ENCODE measurements around the gene HIVEP2. TPM values are rescaled to one million over a fixed set of nuclear protein-coding genes. Genes with fewer than 3 reads are reported as not detected.

Gene HIVEP2
- total RNA-seq, 2 donors from 2014 or later: 1.7 to 2.4 TPM

GRCh38 chr6:142934106-142934505 lies 10.9 kb downstream of the HIVEP2 start:
- H3K36me3 ChIP-seq (ENCODE audit: control insufficient read depth, insufficient read depth, low read length): no peaks in the 10 kb centered on the region
- peaks cover 7% of the 10 kb centered on the region for H3K27me3 Mint-ChIP-seq (ENCODE audit: insufficient read depth)
- H3K9me3 ChIP-seq (ENCODE audit: control insufficient read depth, low read length): no peaks in the 10 kb centered on the region
- no peak overlapping the region for H3K27ac ChIP-seq (ENCODE audit: low read depth, low read length)
- H3K4me1 ChIP-seq (ENCODE audit: control insufficient read depth, insufficient read depth, low read length): no peaks in the 10 kb centered on the region
- H3K27ac Mint-ChIP-seq: no peak overlapping the region
- H3K9ac ChIP-seq (ENCODE audit: extremely low read depth, low read length, poor library complexity, severe bottlenecking): no peak overlapping the region
- TF ChIP-seq CTCF (conservative IDR thresholded peaks at IDR 0.05): no peak
- H3K4me1 Mint-ChIP-seq: peaks cover 12% of the 10 kb centered on the region
- H3K36me3 Mint-ChIP-seq (ENCODE audit: low read depth): no peaks in the 10 kb centered on the region
- no peak overlapping the region for H3K4me3 ChIP-seq (ENCODE audit: low read length)
- no peaks in the 10 kb centered on the region for H3K9me3 Mint-ChIP-seq
- H3K27me3 ChIP-seq (ENCODE audit: control insufficient read depth, insufficient read depth, low read length, poor library complexity, severe bottlenecking): peaks cover 9% of the 10 kb centered on the region
- H3K4me3 Mint-ChIP-seq: no peak overlapping the region
- DNase-seq: no peak

GRCh38 chr6:142933701-142934100 lies 11.3 kb downstream of the HIVEP2 start:
- no peak for DNase-seq
- Histone ChIP-seq H3K9ac (ENCODE audit: extremely low read depth, low read length, poor library complexity, severe bottlenecking) (no peak overlapping the region), H3K4me3 (ENCODE audit: low read length) (no peak overlapping the region), H3K27ac (ENCODE audit: low read depth, low read length) (no peak overlapping the region), H3K27me3 (ENCODE audit: control insufficient read depth, insufficient read depth, low read length, poor library complexity, severe bottlenecking) (peaks cover 12% of the 10 kb centered on the region), H3K9me3 (ENCODE audit: control insufficient read depth, low read length) (no peaks in the 10 kb centered on the region), H3K4me1 (ENCODE audit: control insufficient read depth, insufficient read depth, low read length) (no peaks in the 10 kb centered on the region), H3K36me3 (ENCODE audit: control insufficient read depth, insufficient read depth, low read length) (no peaks in the 10 kb centered on the region)
- Mint-ChIP-seq H3K4me1 (peaks cover 12% of the 10 kb centered on the region), H3K36me3 (ENCODE audit: low read depth) (no peaks in the 10 kb centered on the region), H3K27ac (no peak overlapping the region), H3K4me3 (no peak overlapping the region), H3K27me3 (ENCODE audit: insufficient read depth) (peaks cover 7% of the 10 kb centered on the region), H3K9me3 (no peaks in the 10 kb centered on the region)
- no peak for TF ChIP-seq CTCF (conservative IDR thresholded peaks at IDR 0.05)

GRCh38 chr6:142932889-142933288 lies 12.1 kb downstream of the HIVEP2 start:
- no peak overlapping the region for H3K4me3 ChIP-seq (ENCODE audit: low read length)
- Mint-ChIP-seq H3K27ac (no peak overlapping the region), H3K27me3 (ENCODE audit: insufficient read depth) (peaks cover 7% of the 10 kb centered on the region), H3K36me3 (ENCODE audit: low read depth) (no peaks in the 10 kb centered on the region), H3K9me3 (no peaks in the 10 kb centered on the region), H3K4me1 (peaks cover 13% of the 10 kb centered on the region), H3K4me3 (no peak overlapping the region)
- H3K36me3 ChIP-seq (ENCODE audit: control insufficient read depth, insufficient read depth, low read length): no peaks in the 10 kb centered on the region
- DNase-seq: no peak
- TF ChIP-seq CTCF (conservative IDR thresholded peaks at IDR 0.05): no peak
- peaks cover 20% of the 10 kb centered on the region for H3K27me3 ChIP-seq (ENCODE audit: control insufficient read depth, insufficient read depth, low read length, poor library complexity, severe bottlenecking)
- H3K9me3 ChIP-seq (ENCODE audit: control insufficient read depth, low read length): no peaks in the 10 kb centered on the region
- H3K9ac ChIP-seq (ENCODE audit: extremely low read depth, low read length, poor library complexity, severe bottlenecking): no peak overlapping the region
- H3K27ac ChIP-seq (ENCODE audit: low read depth, low read length): no peak overlapping the region
- 78 to 86% methylated on average over 1 to 2 of the region's 2 CpGs for WGBS, 2 experiments (ENCODE audit: insufficient coverage in 1 of 2, insufficient read length in 1 of 2)
- H3K4me1 ChIP-seq (ENCODE audit: control insufficient read depth, insufficient read depth, low read length): no peaks in the 10 kb centered on the region

Measured in endodermal cell (in vitro differentiated cells).